Left forelimb (tissue), 1 donor: ENCODE data around the gene EFHC1.

Source experiments
- DNase-seq: peaks from one replicate; pipeline ENCODE4 v3.0.0-alpha.2; 2018; ENCODE audit warnings: low spot score

EFHC1 gene

DNA sequence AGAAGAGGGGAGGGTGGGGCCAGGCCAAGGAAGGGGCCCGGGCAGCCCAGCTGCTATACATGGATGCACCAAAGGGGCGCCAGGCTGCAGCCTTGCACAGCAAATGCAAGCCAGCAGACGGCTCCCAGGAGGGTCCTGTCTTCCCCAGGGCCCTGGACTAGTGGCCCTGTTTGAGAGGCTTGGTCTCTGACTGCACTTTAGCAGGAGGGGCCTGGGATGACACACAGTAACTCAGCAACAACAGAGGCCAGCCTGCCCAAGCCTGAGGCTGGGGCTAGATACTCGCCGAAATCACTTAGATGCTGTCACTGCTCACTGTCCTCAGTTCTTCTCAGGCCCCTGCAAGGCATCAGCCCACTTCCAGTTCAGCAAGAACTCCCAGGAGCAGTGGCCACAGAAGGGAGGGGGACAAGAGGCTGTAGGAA is 83.2 kb downstream of the EFHC1 start:
- DNase-seq = no peak

DNA sequence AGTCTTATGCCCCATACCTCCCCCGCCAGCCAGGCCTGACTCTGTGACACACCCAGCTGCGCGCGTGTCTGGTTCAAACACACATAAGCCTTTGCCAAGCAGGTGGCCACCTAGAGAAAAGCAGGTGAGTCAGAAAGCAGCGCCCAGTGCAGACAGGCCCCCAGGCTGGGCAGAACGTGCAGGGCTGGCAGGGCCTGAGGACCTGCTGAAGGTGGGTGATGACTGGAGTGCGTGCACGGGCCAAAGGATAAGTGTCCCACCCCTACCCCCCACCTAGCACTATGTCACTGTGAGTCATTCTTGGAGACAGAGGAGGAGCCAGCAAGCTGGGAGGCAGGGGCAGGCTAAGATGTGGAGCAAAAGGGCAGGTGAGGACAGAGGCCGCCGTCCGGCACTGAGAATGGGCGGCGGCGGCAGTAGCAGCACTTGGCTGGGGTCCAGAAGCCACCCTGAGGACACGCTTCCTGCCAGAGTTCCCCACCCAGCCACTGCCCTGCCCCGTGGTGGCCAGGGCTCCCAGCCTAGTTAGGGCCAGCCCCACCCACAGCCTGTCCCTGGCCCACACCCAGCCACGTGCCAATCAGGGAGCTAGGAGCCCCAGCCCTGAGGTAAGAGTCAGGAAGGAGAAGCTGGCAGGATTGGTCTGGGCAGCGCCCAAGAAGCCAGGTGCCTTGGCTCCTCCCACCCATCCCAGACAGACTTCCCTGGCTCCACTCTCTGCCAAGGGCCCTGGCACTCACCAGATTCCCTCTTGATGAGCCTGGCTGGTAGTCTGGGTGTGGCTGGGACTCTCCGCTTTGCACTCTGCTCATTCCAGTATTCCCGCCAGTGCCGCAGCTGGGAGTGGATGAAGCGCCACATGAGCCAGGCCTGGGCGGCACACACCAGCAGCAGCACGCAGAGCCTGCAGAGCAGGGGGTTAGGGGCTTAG is 84.0 kb downstream of the EFHC1 start:
- DNase-seq = no peak

DNA sequence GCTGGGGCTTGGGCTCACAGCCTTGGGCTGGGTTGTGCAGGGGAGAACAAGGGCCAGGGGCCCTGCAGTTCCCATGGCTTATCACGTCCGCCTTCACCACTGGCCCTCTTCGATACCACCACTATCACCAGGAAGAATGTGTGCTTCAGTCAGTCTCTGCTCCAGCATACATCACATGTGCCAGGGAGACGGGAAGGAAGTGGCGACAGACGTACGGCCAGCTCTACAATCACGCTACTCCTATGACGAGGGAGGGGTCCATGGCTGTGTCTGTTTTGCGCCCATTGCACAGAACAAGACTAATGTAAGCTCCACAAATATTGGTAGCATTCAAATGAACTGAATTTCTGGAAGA is 84.6 kb downstream of the EFHC1 start:
- DNase-seq = no peak

DNA sequence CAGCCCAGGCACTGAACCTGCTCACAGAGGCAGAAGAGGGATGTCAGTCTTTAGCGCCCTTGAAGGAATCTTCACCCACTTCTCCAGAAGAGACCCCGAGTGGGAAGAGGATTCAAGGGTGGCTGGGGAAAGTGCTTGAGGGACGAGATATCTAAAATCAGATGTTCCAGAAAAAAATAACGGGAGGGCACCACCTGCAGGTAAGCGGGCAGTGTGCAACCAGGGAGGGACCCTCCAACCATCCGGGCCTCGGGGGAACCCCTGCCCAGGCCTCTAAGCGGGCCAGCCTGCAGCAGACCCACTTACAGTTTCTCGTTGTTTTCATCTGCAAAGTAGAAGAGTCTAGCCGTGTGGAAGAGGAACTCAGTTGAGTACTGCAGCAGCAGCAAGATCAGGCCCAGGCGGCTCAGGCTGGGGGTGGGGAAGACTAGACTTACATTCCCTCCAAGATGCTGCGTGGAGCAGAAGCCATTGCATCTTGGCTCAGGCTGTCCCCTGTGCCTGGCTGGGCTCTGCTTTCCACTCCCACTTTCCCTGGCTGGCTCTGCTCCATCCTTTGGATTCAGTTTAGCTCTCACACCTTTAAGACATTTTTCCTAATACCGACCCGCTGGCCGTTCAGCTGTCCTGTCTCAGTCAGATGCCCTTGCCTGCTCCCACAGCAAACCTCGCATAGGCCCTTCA is 85.7 kb downstream of the EFHC1 start:
- no peak for DNase-seq

DNA sequence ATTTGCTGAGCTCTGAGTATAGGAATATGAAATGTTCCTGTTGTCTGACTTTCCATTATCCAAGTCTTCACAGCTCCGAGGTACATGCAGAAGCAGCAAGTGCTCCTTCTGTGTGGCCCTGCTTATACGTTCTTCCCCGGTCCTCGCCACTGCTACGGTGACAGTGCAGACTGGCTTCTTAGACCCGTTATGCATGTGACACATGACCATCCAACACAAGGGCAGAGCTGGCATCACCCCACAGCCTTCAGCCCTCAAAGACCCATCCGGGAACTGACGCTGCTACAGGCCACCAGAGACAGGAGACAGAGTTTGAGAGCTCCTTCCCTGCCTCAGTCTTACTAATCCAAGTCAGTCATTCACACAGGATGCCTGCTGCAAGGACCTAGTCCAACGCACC is 86.3 kb downstream of the EFHC1 start:
- no peak for DNase-seq

DNA sequence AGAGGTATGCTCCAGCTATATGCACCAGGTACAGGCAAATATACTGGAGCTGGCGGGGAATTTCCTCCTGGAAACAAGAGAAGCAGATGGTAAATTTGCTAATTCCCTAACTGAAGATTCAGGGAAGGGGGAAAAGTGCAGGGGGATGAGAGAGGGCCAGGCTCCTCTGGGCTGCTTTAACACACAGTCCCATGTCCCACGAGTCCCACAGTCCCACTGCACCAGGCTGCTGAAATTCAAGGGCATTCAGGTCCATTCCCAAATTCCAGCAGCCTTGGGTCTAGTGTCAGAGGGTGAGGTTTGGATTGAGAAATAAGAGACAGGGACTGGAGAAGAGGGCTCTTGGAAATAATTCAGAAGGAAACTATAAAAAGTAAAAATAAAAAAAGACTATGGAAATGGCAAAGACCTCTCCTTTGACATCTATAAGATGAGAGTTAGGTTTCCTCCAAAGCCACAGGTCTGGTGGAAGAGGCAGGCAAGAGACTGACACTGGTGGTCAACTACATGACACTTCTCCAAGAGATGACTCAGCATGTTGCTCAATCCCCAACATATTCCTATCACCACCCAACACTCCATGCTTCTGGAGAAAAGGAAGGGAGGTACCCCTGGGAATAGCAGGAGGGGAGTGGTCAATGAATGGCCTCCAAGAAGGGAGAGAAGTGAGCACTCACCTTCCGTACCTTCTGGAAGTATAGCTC is 87.6 kb downstream of the EFHC1 start:
- DNase-seq = no peak

DNA sequence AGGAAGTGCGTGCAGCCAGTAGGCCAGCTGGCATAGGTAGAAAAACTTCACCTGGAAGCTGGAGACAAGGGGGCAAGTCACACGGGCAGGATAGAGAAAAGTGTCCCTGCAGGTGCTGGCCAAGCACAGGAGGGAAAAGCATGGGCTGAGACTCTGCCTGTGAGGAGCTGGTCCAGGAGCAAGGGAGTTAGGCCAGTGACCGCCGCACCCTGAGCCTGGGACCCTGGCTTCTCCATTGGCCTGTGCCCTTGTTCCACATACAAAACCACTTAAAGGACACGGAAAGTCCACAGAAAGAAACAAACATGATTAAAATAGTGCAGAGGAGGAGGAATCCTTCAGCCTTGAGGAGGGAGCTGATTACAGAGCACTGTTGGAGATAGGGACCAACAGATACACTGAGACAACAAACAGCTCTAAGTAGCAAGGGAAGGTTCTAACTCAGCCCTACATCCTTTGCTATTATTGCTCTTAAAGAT is 88.2 kb downstream of the EFHC1 start:
- DNase-seq = no peak

DNA sequence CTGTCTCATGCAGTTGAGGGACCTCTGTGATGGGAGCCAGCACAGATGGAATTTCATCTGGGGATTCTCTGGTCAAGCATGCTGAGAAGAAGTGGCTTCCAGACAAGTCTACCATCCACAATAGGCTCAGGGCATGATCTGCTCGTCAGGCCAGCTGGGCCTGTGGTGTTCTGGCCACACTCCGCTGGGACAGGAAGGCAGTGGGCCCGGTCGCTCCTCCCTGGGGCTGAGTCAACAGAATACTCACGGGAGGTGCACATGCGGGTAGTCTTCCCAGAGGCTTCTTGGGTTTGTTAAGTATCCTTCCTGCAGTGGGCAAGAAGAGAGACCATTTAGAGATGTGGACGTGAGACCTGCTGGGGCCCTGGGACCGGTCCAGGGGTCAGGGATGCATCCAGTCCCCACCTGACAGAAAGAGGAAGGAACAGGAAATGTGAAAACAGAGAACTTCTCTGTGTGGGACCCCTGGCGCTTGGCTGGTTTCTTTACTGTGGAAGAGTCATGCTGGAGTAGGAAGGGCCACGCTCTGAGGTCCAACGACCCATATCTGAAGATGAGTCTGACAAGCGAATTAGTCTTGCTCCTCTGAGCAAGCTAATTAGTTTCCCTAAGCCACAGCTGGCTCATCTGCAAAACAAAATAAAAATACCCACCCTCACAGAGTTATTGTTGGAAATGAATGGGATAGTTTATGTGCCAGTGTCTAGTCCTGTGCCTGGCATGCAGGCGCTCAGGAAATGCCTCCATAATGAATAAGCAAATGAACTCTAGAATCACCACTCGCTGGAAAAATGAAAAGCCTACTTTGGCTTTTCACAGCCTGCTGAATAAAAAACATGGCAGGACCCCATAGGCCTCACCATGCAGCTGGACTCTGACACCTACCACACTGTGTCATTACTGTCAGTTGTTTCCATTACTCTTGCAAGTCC is 89.4 kb downstream of the EFHC1 start:
- DNase-seq = no peak

DNA sequence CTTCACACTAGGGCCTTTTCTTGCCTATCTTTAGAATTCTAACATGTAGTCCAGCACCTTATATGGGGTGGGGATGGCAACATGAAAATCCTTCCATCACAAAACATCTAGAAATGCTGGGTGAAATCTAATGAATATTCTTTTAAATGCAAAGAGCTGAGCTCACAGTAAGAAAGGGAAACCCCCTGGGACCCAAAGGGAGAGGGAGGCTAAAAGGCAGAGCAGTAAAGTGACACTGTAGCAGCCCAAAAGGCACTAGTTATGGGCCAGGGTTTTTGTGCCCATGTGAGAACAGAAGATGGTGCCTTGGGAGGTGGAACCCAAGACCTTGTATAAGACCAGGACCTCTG is 90.0 kb downstream of the EFHC1 start:
- peak; percentile 1 for DNase-seq

DNA sequence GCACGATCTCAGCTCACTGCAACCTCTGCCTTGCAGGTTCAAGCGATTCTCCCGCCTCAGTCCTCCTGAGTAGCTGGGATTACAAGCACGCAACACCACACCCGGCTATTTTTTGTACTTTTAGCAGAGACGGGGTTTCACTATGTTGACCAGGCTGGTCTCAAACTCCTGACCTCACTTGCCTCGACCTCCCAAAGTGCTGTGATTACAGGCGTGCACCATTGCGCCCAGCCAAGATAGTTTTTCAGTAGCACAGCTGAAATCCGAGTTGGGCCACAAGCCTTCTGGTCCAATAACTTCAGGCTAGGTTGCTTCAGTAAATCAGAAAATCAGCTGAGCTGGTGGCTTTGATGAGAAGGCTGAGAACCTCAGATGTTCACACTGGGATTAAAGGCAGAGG is 91.0 kb downstream of the EFHC1 start:
- DNase-seq = peak; percentile 17

DNA sequence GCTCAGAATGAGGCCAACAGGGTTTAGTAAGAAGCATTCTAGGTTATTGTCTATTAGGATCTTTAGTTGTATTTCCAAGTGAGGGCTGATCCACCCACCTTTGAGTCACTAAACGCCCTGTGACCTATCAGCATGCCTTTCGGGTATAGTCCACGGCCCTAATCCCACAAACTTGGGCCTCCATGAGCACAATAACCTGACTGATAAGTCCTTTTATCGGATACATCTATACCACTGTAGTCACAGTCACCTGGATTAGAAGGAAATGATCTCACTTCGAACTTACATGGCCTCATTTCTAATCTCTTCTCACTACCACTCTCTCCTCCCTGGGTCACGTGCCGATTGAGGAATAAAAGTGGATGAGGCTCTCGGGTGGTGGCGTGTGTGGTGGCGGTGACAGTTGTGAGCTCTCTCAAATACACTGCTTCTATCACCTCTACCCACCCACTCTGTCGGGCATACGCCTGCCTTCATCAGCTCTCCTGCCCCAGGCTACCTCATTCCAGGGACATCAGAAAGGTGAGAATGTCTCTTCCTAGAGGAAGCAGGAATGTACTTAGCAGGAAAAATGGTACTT is 91.5 kb downstream of the EFHC1 start:
- no peak for DNase-seq

DNA sequence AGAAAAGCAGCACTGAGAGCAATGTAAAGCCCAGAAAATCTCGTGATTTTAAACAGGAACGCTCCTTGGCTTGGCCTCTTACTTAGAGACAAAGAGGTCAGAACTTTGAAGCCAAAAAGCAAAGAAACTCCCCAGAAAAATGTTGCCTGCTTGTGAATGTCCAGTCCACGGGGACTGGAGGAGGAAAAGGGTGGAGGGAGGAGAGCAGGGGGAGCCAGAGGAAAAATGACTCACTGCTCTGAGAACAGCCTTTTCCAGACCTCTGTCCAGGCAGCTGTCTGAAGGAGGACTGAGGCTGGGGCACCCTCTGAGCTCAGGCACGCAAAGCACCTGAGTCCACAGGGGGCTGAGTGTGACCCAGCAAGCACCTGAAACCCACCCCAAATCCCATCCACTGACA is 92.1 kb downstream of the EFHC1 start:
- DNase-seq = no peak

DNA sequence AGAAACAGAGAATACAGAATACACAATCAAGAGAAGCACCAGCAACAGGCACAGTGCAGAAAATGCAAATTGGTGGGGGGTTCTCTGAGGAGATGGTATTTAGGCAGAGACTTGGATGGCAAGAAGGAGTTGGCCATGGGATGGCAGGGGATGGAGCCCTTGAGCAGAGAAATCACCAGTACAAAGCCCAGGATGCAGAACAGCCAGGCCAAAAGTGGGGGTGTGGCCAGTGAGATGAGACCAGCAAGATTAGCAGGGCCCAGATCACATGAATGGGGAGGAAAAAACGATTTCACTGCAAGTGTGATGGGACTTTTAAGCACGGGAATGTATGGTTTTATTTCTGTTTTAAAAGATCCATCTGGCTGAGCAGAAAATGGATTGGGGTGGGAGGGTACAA is 93.3 kb downstream of the EFHC1 start:
- DNase-seq = no peak

DNA sequence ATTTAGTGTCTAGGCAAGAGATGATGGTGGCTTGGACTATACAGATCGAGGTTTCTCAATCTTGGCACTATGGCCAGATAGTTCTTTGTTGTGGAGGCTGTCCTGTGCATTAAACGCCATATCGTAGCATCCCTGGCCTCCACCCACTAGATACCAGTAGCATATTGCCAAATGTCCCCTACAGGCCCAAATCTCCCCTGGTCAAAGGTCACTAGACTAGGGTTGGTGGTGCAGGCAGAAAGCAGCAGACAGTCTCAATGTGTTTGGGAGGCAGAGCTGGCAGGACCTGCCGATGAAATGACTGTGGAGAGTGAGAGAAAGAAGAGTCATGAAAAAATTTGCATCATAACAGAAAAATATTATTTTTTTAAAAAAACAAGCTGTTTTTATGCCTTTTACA is 93.8 kb downstream of the EFHC1 start:
- DNase-seq = no peak

DNA sequence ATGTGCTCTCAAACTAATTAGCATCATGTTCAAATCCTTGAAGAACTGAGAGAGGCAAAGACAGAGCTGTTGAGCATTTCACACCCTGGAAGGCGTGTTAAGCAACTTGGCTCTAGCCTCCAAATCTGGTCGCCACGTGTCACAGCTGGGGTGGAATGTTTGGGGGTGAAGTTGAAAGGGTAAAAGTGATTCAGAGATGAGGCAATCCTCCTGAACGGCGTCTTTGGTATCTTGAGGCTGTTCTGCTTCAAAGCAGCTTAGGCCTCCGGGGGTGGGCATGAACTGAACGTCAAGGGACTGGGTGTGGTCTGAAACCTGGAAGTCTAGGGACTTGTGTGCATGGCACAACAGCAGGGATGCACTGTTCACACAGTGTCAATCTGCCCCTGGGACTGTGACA is 94.4 kb downstream of the EFHC1 start:
- no peak for DNase-seq

DNA sequence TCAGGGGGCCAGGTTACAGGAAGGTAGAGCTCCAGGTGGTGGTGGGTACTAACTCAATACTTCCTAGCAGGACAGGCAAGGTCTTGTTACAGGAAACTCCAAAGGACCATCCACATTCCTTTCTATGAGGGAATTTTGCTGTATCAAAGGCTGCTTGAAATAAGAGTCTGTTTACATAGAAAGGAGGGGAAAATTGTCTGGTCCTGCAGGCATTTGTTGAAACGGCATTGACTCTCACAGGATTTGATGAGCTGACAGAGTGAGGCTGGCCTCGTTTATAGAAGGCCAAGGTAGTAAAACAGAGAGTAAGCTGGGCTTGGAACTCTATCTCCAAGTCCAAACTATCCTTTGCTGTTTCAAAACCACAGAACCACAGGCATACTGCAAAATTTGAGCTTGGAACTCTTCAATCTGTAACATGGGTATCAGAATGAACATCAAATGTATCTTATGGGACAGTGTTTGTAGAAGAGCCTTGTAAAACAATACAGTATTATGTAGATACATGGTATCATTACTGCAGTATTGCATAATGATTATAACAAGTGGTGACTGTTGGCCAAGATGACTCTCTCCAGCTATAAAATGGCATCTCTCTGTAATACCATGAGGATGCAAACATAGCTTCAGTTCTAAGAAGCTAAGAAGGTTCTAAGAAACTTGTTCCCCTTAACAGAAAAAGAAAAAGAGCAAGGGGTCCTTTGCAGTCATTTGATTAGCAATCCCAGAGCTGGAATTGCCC is 95.2 kb downstream of the EFHC1 start:
- no peak for DNase-seq

DNA sequence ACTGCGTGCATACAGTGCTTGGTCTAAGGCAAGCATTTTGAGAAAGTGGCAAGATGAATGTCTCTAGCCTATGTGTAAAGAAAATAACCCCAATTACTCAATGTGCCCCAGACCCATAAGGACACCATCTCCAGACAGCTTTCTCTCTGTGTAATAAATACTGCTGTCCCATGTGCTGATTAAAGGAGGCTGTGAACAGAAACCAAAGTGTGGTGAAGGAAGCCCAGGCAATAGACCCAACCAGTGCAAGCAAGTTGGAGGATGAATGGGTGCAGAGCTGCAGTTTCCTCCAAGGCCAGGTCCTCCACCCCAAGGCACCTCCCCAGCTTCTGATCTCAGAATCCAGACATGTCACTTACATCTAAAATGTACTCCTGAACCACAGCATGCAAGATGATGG is 96.1 kb downstream of the EFHC1 start:
- no peak for DNase-seq

DNA sequence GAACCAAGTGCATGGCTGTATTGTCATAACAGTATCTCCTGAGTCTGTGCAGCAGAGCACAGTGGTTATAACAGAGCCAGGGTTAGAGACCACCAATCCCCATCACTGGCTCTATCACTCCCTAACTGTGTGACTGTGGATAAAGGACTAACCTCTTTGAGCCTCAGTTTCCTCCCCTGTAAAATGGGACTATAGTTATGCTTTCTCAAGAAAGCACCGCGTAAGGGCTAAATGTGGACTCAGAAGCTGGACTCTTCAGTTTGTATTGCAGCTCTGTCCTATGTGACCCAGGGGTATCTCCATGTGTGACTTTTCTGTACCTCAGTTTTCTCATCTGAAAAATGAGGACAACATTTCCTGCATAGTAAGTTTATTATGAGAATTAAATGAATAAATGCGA is 96.8 kb downstream of the EFHC1 start:
- no peak for DNase-seq

DNA sequence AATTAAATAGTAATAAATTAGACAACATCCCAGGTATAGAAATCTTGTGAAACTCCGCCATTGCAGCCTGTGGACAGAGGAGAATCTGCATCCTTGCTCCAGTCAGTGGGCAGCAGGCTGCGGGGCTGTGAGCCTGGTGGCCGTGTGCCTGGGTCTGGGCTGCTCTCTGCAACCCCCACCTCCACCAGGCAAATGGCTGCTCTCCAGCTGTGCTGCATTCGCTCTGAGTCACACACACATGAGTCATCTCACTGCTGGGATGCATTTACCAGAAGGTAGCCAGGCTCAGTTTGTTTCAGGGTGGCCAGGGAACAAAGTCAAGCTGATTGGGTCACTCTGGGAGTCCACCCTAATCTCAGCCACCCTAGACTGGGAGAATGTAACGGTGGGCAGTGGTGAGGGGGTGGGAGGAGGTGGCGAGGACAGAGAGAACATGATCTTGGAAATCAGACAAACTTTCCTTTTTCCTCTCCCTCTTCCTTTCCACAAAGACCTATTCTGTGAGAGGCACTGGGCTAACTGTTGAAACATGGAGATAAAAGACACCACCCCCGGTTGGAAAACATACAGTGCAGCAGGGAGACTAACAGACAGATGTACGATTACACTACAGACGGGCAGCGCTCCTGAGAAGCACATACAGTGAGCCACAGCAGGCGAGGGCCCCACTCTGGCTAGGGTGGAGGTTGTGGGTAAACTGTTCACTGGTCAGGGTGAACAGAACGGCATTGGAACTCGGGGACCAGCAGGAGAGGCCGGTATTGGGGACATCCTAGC is 97.5 kb downstream of the EFHC1 start:
- DNase-seq = peak; percentile 76
